Loucy (cell line): ENCODE results near the gene ARHGEF16.

Experiments used
- H2AFZ ChIP-seq: fragments of 200-600 bp; sonication (generic); 2 replicates; pipeline ENCODE4 v1.6.0; 2016; ENCODE audit warnings: antibody characterized with exemption, mild to moderate bottlenecking, low read length, moderate library complexity
- H3F3A ChIP-seq: fragments of 200-600 bp; 2 replicates; pipeline ENCODE4 v1.6.0; 2016; ENCODE audit warnings: antibody characterized with exemption, low read depth, mild to moderate bottlenecking
- H3K27me3 ChIP-seq: fragments of 200-600 bp; sonication (generic); 2 replicates; pipeline ENCODE4 v1.6.1; 2014; ENCODE audit warnings: low read length, mild to moderate bottlenecking; ENCODE audit not compliant: insufficient read depth, poor library complexity, severe bottlenecking
- H3K36me3 ChIP-seq: fragments of 200-600 bp; sonication (generic); 2 replicates; pipeline ENCODE4 v1.6.1; 2016; ENCODE audit warnings: low read length; ENCODE audit not compliant: insufficient read depth
- H3K4me1 ChIP-seq: fragments of 200-600 bp; sonication (generic); 2 replicates; pipeline ENCODE4 v1.5.1; 2014; ENCODE audit warnings: low read length, mild to moderate bottlenecking; ENCODE audit not compliant: insufficient read depth, poor library complexity, severe bottlenecking
- H3K4me2 ChIP-seq: fragments of 200-600 bp; sonication (generic); 2 replicates; pipeline ENCODE4 v1.6.0; 2014; ENCODE audit warnings: antibody characterized with exemption, low read length, low read depth, mild to moderate bottlenecking; ENCODE audit not compliant: poor library complexity, severe bottlenecking
- H3K4me3 ChIP-seq: fragments of 200-600 bp; sonication (generic); 2 replicates; pipeline ENCODE4 v1.5.1; 2014; ENCODE audit warnings: low read length, mild to moderate bottlenecking, mixed read lengths; ENCODE audit not compliant: poor library complexity, severe bottlenecking
- H3K79me2 ChIP-seq: fragments of 200-600 bp; sonication (generic); 2 replicates; pipeline ENCODE4 v1.6.1; 2014; ENCODE audit warnings: low read length; ENCODE audit not compliant: insufficient read depth
- H3K9ac ChIP-seq: fragments of 200-600 bp; sonication (generic); 2 replicates; pipeline ENCODE4 v1.6.0; 2014; ENCODE audit warnings: mild to moderate bottlenecking, low read depth, low read length, moderate library complexity; ENCODE audit not compliant: poor library complexity, severe bottlenecking
- H3K9me2 ChIP-seq: fragments of 200-600 bp; sonication (generic); replicated peaks from 2 replicates; pipeline ENCODE4 v1.6.1; 2016; ENCODE audit warnings: low read depth, low read length, mixed read lengths
- H3K9me3 ChIP-seq: fragments of 200-600 bp; sonication (generic); 2 replicates; pipeline ENCODE4 v1.6.1; 2014; ENCODE audit warnings: mild to moderate bottlenecking, antibody characterized with exemption, low read length, low read depth; ENCODE audit not compliant: insufficient read depth
- H4K20me1 ChIP-seq: fragments of 200-600 bp; sonication (generic); 2 replicates; pipeline ENCODE4 v1.6.0; 2014; ENCODE audit warnings: antibody characterized with exemption, low read length, mild to moderate bottlenecking; ENCODE audit not compliant: insufficient read depth, poor library complexity, severe bottlenecking
- EZH2phosphoT487 ChIP-seq: fragments of 200-600 bp; IDR thresholded peaks from 2 replicates; pipeline ENCODE4 v1.6.1; 2018; ENCODE audit warnings: antibody characterized with exemption, mild to moderate bottlenecking, moderate library complexity, borderline replicate concordance
- TF ChIP-seq, protein P1 (sequence below): fragments of 200-600 bp; sonication (generic); conservative IDR thresholded peaks from 2 replicates; pipeline ENCODE4 v1.5.1; 2014; ENCODE audit warnings: mild to moderate bottlenecking, antibody characterized with exemption, low read length

Gene ARHGEF16

DNA sequence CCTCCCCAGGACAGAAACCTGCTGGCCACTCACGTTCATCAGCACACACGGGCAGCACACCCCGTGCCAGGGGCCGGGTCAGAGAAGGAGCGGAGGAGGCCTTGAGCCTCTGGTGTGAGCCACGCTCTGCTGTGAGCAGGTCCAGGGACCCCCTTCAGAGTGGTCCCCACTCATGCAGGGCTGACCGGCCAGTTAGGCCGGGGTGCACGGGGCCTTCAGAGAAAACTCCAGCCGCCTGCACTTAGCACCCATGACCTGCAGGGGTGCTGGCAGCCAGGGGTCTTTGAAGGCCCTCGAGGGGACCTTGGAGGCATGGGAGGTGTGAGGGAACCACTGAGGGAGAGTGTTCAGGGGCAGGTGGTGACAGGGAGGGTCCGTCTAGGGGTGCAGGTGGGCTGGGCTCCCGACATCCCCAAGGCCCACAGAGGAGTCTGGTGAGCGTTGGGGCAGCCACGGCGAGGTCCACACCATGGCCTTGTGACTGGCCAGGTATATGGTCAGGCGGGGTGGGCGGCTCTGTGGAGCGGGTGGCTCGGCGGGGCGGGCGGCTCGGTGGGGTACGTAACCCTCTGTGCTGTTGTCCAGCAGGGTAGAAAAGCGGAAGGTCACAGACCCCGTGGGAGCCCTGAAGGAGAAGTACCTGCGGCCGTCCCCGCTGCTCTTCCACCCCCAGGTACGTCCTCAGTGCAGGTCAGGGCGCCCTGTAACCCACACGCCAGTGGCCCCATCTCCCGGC, 40.3 kb upstream of the ARHGEF16 start:
- Histone ChIP-seq H3K4me1 (no peaks in the 10 kb centered on the region), H3K79me2 (no peaks in the 10 kb centered on the region), H3F3A (no peaks in the 10 kb centered on the region), H4K20me1 (no peaks in the 10 kb centered on the region), H3K9me2 (no peaks in the 10 kb centered on the region), H3K27me3 (no peaks in the 10 kb centered on the region), H3K9ac (no peak overlapping the region), H3K36me3 (no peaks in the 10 kb centered on the region), H2AFZ (no peak overlapping the region), H3K4me2 (no peak overlapping the region), H3K4me3 (no peak overlapping the region), H3K9me3 (peaks cover 4% of the 10 kb centered on the region; the same call in 1 of the 2 replicates)
- no peak for TF ChIP-seq EZH2phosphoT487
- TF ChIP-seq, protein P1, sequence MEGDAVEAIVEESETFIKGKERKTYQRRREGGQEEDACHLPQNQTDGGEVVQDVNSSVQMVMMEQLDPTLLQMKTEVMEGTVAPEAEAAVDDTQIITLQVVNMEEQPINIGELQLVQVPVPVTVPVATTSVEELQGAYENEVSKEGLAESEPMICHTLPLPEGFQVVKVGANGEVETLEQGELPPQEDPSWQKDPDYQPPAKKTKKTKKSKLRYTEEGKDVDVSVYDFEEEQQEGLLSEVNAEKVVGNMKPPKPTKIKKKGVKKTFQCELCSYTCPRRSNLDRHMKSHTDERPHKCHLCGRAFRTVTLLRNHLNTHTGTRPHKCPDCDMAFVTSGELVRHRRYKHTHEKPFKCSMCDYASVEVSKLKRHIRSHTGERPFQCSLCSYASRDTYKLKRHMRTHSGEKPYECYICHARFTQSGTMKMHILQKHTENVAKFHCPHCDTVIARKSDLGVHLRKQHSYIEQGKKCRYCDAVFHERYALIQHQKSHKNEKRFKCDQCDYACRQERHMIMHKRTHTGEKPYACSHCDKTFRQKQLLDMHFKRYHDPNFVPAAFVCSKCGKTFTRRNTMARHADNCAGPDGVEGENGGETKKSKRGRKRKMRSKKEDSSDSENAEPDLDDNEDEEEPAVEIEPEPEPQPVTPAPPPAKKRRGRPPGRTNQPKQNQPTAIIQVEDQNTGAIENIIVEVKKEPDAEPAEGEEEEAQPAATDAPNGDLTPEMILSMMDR: no peak

DNA sequence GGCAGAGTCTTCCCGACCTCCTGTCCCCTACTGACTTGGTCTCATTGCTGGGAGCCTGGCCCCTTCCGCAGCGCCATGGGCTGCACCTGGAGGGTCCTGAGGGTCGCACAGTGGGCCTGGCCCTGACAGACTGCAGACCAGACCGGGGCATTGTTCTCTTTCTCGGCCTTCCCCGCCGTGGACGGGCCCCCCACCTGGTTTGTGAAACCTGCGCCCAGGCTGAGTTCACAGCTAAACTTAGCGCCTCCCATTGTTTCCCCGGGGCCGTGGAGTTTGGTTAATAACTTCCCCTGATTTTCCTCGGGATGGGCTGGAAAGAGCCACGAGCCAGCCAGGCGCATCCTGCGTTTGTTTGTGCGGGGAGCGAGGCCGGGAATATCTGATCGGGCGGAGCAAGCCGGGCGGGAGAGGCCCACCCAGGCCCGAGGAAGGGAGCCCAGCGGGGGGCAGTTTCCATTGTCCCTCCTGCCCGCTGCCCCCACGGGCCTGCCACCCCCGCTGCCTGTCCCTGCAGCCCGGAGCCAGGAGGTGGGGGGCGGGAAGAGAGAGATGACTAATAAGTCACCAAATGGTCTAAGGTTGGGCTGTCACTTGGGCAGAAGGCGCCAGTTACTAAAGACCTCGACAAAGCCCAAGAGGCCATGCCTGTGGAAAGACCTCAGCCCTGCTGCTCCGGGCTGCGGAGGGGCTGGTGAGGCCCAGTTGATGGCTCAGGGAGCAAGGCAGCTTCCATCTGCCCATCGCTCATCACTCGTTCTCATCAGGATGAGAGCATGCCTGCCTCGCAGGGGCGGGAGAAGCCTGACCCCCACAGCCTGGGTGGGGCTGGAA, 39.0 kb upstream of the ARHGEF16 start:
- Histone ChIP-seq H3K4me1 (no peaks in the 10 kb centered on the region), H3K9ac (no peak overlapping the region), H3K4me3 (no peak overlapping the region), H3K9me2 (no peaks in the 10 kb centered on the region), H3K4me2 (no peak overlapping the region), H2AFZ (no peak overlapping the region), H4K20me1 (no peaks in the 10 kb centered on the region), H3K27me3 (no peaks in the 10 kb centered on the region), H3K9me3 (peaks cover 4% of the 10 kb centered on the region; the same call in 1 of the 2 replicates), H3K79me2 (no peaks in the 10 kb centered on the region), H3K36me3 (no peaks in the 10 kb centered on the region), H3F3A (no peaks in the 10 kb centered on the region)
- TF ChIP-seq, protein P1: no peak
- TF ChIP-seq EZH2phosphoT487: no peak

- H3K9me2 ChIP-seq: no peaks in the 10 kb centered on the region
- H3K36me3 ChIP-seq: no peaks in the 10 kb centered on the region
- no peak overlapping the region for H2AFZ ChIP-seq
- no peaks in the 10 kb centered on the region for H3K27me3 ChIP-seq
- no peak overlapping the region for H3K4me3 ChIP-seq
- no peak for TF ChIP-seq EZH2phosphoT487
- TF ChIP-seq, protein P1: peak; percentile 64
- no peaks in the 10 kb centered on the region for H4K20me1 ChIP-seq
- H3K4me2 ChIP-seq: no peak overlapping the region
- H3K9me3 ChIP-seq: peaks cover 4% of the 10 kb centered on the region; the same call in 1 of the 2 replicates
- no peaks in the 10 kb centered on the region for H3K79me2 ChIP-seq
- no peak overlapping the region for H3K9ac ChIP-seq
- H3F3A ChIP-seq: no peaks in the 10 kb centered on the region
- H3K4me1 ChIP-seq: no peaks in the 10 kb centered on the region
Measured at GRCh38 chr1:3417082-3417739, 37.3 kb upstream of the ARHGEF16 start.
